GM18499 (cell line): Measurements from ENCODE around the gene TTC32.
"Not testable (repeated sequence)": the region's sequence is repeated elsewhere in the genome, so short reads cannot be mapped to it uniquely, and the experiment has no call there.

Experiments used
- ATAC-seq: cut with Tn5 transposase; IDR thresholded peaks from one replicate; pipeline ENCODE4 v1.9.1; 2021; ENCODE audit warnings: moderate number of reproducible peaks; ENCODE audit not compliant: insufficient read depth, unreplicated experiment

Gene TTC32

DNA sequence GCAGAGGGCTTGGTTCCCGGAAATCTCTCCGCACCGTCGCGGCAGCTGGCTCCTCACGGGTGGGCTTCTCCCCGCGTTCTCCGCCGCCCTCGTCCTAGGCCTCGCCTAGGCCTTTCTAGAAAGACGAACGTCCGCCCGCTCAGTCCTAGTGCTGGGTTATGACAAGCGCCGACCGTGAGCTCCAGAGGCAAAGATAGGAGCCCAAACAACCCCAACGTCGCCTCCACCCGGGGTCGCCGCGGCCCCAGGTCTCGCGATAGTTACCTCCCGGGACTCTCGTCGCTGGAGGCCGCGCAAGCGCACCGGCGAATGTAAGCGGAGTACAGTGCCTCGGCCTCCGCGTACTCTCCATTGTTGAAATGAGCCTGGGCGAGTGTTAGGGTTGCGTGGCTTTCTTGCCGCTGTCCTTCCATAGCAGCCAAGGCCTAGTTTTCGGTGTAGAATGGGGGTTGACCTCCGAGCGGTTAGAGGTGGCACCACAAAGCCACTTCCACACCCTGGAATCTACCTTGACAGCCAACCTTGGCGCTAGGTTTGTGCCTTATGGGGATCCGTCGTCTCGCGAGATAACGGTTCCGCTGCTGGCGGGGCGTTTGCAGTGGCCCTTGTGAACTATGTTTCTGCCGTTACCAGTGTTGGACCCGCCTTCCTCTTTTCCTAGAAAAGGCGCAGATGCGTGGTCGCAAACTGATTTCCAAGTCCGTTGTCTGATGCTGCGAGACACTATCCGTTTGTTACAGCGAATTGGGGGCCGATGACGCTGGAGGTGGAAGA lies at the start of gene TTC32:
TSS of gene TTC32 (minus strand) at position 542 of the 774 bp plus-strand sequence. CDS start at position 413, 129 bp downstream.
- peak; percentile 55 for ATAC-seq

DNA sequence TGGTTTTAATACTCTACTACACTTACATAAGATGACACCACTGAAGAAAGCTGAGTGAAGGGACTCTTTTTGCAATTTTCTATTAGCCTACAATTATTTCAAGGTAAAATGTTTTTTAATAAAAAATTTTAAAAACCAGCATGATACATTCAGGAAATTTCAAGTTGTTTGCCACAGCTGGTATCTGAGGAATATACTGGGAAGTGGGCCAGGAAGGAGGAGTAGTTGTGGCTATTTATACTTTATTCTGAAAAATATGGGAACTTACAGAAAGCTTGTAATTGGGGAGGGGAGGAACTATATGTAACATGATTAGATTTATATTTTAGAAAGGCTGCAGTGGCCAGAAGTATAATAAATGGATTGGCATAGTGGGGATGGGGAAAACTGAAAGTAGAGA lies 47.3 kb upstream of the TTC32 start:
- ATAC-seq: no peak

- no peak for ATAC-seq
Observed at GRCh38 chr2:19947184-19947940, 45.6 kb upstream of the TTC32 start.

DNA sequence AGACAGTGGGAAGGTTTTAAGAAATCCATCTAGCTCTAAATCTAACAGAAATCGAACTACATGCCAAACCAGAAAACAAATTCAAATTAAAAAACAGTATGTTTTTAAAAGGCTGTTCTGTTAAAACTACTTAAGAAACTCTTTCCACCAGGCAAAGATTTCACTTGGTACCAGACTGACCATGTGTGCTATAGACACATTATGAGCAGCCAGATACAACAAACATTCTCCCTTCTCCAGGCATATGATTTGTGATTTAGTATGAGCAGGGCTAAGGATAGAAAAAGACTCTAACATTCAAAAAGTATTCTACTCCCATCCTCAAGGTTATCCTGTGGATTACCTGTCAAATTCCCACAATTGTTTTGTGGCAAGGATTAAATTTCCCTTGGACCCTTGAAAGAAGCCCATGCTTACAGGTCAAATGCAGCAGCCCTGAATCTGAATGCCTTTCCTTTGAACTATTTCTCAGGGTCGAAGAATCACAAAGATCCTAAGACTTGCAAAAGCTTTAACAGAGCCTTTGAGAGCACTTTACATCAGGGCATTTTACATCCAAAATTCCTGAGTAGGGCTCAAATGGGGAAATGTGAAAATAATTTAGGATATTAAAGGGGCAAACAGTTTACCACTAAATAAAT lies 42.5 kb upstream of the TTC32 start:
- ATAC-seq: no peak

- ATAC-seq: no peak
Observed at GRCh38 chr2:19943189-19943588, 41.4 kb upstream of the TTC32 start.

- no peak for ATAC-seq
Observed at GRCh38 chr2:19942199-19942598, 40.4 kb upstream of the TTC32 start.

DNA sequence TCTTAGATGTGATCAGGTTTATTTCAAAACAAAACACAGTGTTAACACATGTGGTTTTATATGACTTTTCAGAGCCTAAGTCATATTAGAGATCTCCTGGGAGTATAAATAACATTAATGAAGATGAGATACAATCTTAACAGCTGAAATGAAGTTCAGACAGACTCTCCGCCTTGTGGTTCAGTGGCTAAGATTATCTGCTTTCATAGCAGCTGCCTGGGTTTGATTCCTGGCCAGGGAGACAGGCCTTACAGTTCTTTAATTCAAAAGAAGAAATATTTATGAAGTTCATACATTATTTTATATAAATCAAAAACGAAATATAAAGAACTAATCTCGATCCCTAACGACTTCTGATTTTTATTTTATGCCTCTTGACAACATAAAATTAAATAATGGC lies 35.2 kb upstream of the TTC32 start:
- ATAC-seq: no peak

- no peak for ATAC-seq
Observed at GRCh38 chr2:19936203-19936602, 34.4 kb upstream of the TTC32 start.

- ATAC-seq: no peak
Observed at GRCh38 chr2:19933351-19933981, 31.7 kb upstream of the TTC32 start.

DNA sequence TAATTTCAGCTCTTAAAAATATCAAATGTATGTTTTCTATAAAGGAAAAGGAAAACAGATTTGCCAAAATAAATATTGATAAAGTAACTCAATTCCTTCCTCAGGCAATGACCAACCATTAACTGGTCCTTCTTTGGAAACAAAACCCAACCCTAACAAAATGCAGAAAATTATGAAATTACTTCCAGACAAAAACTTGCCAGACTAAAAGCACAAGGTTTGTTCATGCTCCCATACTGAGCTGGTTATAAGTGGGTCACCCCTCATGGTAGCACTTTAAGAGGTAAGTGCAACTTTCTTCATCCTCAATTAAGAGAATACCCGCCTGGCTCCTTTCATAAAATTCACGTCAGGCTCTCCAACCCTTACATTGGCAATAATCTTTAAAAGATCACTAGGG lies 31.1 kb upstream of the TTC32 start:
- no peak for ATAC-seq

GRCh38 chr2:19929226-19929625 lies 27.4 kb upstream of the TTC32 start:
- ATAC-seq: no peak

DNA sequence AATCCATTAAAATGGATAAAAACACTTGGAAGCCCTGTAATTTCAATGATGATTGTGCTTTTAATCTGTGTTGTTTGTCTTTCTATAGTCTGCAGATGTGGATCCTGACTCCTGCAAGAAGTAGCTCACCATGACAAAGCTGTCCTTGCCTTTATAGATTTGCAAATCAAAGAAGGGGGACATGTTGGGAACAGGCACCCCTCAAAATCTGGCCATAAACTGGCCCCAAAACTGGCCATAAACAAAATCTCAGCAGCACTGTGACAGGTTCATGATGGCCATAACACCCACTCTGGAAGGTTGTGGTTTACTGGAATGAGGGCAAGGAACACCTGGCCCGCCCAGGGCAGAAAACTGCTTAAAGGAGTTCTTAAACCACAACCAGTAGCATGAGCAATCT lies 26.0 kb upstream of the TTC32 start:
- ATAC-seq: not testable (repeated sequence)

DNA sequence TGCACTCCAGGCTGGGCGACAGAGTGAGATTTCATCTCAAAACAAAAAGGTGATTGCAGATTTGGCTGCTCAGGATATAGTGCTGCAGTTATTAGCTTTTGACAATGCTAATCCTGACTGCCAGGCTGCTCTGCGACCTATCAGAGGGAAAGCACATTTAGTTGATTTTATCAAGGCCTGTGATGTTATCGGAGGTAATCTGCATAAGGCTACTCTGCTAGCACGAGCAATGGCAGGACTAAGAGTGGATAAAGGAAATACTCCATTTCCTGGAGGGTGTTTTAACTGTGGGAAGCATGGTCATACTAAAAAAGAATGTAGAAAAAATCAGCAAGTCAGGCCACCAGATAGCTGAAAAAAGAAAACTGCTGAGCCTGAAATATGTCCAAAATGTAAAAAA lies 22.7 kb upstream of the TTC32 start:
- not testable (repeated sequence) for ATAC-seq

- not testable (repeated sequence) for ATAC-seq
Observed at GRCh38 chr2:19922188-19922587, 20.4 kb upstream of the TTC32 start.

DNA sequence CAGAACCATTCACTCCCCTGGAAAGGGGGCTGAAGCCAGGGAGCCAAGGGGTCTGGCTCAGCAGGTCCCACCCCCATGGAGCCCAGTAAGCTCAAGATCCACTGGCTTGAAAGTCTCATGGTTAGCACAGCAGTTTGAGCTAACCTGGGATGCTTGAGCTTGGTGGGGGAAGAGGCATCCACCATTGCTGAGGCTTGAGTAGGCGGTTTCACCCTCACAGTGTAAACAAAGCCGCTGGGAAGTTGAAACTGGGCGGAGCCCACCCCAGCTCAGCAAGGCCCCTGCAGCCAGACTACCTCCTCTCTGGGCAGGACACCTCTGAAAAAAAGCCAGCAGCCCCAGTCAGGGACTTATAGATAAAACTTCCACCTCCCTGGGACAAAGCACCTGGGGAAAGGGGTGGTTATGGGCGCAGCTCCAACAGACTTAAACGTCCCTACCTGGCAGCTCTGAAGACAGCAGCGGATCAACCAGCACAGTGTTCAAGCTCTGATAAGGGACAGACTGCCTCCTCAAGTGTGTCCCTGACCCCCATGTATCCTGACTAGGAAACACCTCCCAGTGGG lies 14.7 kb upstream of the TTC32 start:
- ATAC-seq: no peak

DNA sequence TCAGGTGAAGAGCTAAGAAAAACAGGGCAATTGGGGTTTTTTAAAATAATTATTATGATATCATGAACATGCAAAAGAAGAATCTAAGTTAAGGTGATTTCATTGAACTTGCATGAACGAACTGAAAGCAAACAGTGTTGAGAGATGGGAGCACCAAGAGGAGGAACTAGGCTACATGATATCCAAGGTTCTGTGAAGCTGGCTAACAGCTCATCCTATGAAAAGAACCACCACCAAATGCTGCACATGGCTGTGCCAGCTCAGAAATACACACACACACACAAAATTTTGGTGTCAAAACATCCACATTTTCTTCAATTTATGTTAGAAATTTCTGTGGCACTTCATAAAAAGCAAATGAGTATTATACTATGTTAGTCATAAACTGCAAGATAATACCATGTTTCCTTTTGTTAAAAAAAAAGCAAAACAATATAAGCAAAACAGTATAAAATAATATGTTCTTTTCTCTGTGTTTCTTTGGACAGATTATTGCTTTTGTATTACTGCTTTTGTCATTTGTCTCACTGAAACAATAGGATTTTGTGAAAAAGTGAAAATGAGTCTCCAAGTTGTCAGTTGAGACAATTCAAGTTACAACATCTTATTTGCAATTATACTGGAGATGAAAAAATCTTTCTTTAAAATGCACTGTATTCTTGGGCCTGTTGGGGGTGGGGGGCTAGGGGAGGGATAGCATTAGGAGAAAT lies 12.6 kb upstream of the TTC32 start:
- ATAC-seq: no peak

DNA sequence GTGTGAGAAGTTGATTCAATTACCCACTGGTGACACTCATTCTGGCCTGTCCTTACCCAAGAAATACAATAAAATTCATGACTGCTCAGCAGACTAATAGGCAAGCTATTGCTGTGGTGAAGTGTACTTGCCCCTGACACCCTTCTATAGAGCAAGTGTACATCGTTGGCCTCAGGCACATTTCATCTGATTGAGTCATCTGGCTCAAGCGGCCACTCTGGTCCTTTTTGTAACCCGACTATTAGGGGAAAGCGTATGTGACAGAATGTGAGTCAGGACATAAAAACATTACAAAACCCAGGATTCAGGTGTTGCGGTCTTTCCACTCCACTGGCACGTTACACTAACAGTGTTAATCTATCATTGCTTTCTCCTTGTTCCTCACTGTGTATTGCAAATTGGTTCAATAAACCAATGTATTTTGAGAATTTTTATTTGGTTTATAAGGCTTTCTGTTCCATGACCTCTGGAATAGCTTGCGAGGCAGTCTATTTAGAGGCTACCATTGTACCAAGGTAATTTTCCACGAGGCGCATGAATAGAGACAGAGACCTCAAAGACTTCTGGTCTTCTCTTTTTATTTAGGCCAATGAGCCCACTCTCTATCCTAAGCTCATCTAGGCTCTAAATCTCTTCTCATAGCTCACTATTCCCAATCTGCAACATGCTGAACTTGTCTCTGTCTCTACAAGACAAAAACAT lies 10.2 kb upstream of the TTC32 start:
- no peak for ATAC-seq

DNA sequence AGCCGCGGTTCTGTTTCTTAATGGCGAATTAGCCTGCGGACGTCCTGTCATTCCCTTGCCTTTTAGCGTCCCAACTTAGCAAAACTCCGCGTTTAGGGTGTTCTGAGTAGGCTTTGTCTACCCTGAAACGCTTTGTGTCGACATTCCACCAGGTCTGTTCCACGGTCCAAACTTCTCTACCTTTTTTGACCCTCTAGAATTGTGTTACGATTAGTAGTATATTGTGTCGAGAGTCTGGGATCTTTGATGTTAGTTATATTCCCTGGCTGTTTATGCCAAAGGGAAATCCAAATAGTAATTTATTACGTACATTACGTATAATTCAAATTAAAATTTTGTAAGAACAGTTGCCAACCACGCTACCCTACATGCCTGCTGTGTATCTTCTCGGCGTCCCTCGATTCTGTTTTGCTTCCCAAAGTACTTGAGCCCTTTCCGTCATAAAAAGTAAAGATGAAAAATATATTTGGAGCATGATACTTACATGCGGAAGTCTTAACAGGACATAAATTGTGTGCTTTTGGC lies 495 bp upstream of the TTC32 start:
- ATAC-seq: no peak

DNA sequence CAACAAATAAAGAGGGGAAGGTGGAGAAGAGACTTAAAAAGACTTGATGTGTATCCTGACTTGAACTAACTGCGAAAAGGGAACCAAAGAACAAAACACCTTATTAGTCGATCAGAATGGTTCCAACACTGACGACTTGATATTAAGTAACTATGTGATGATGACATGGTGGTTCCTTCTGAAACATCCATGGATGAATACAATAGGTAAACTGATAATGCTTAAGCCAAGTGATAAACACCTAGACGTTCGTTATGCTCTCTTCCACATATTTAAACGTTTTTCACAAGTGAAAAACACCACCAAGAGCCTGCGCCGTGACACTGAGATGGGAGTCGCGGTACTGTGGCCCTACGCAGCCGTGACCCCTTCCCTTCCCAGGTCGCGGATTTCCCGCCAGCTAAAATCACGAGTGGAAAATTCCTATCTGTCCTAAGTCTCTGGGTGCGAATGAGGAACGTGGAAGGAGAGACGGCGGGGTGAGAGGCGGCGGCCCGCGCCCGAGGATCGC lies 797 bp downstream of the TTC32 start:
- no peak for ATAC-seq
